Hippocampal formation (tissue), 2 donors: ENCODE measurements around the gene ZNF618.

Experiments used
- DNase-seq, 2 donors: peaks; one replicate each; lab custom pipeline; 2025; lab: John Stamatoyannopoulos, UW

The ZNF618 gene

DNA sequence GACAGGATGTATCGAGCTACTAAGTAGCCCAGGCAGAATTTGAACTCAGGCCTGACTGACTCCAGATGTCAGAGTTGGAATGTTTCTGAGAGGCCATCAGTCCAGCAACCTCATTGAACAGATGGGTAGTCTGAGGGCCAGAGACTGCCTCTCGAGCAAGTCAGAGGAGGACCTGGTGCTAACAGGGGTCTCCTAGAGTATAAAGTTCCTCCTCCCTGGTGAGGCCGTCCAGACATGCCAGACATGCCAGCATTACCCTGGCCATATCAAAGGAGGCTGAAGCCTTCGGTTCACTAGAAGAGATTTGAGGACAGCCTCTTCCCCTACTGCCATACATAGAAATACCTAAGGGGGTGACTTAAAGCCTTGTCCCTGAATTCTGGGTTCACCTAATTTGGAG lies 81.2 kb downstream of the ZNF618 start:
- no peak for DNase-seq

DNA sequence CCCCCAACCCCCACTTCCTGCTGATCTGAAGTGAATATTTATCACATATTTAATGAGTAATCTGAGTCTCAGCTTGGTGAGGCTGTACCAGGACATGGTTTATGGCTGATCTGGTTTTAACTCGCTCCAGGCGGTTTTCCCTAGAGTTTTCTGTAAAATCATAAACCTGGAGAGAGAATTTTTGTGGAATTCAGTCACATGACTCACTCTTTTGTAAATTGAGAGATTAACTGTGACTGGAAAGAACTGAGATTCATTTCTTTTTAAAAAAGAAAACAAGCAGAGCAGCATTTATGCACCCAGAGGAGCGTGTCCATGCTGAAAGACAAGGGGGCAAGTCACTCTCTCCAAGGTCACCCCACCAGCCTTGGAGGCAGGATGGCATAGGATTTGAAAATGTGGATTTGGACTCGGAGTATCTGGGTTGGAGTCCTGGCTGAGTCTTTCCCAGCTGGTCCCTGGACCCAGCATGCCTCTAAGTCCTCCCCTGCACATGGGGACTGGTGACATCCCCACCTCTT lies 81.8 kb downstream of the ZNF618 start:
- DNase-seq: no peak

DNA sequence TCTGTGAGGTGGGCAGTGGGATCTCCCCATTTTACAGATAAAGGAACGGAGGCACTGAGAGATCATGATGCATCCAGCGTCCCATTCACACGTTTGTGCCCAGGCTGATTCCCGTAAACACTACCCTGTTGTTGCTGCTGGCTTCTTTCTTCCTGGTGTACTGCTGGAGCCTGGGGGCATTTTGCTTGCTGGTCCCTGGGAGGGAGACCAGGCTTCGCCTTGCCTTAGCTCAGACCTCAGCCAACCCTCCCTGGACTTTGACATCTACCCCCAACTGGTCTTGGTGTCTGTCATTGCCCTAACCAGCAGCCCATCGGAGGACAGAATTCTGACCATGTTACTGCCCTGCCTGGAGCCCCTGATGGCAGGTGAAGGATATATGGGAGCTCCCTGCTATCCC lies 82.4 kb downstream of the ZNF618 start:
- no peak for DNase-seq

DNA sequence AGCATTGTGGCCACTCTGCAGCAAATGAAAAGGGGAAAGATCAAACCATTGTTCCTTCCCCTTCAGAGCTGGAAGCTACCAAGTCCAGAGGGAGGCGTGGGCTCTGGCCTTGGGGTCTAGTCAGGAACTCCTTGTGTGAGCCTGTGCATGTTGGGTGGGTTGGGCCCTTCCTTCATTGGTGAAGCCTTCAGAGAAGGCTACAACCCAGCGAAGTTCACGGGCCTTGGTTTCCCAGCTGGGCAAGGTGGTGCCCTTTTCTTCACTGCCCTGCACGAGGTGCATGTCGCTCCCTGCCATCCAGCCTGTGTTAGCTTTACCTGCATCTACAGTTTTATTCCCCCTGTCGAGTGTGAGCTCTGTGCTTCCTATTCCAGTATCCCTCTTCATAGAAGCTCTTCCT lies 84.7 kb downstream of the ZNF618 start:
- DNase-seq: no peak

DNA sequence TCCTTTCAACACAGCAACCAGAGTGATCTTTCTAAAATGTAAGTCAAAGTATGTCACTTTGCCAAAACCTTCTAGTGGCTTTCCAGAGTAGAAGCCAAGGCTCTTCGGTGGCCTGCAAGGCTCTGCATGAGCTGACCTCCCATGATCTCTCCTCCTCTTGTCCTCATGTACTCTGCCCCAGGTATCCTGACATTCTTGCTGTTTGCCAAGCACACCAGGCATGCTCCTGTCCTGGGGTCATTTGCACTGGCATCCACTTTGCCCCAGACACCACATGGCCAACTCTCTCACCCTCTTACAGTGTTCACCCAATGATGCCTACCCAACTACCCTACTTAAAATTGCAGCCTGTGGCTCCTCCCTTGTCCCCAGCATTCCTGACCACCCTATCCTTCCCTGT lies 86.3 kb downstream of the ZNF618 start:
- no peak for DNase-seq

DNA sequence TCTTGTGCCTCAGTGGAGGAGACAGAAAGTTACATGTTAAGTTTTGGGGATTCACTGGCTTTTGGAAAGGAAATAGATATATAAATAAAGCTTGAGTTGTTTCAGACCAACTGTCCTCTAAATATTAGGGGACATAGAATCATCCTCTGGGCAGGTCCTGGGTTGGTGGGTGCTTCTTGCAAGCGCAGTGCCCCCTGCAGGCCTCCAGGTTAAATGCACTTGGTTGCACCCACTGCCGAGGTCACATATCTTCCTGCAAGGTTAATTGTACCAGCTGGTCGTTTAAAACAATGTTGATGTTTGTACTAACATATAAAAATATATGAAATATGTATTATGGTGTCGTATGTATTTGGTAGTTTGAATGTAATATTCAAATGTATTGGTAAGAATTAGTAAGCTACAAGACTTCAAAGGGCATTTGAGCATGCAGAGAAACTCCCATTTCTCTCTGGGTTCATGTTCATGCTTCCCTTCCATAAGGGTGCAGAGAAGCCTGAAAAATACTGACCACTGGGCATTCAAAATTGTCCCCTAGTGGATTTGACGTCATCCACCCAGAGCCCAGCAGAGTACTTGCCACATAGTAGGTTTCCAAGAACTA lies 87.0 kb downstream of the ZNF618 start:
- no peak for DNase-seq

DNA sequence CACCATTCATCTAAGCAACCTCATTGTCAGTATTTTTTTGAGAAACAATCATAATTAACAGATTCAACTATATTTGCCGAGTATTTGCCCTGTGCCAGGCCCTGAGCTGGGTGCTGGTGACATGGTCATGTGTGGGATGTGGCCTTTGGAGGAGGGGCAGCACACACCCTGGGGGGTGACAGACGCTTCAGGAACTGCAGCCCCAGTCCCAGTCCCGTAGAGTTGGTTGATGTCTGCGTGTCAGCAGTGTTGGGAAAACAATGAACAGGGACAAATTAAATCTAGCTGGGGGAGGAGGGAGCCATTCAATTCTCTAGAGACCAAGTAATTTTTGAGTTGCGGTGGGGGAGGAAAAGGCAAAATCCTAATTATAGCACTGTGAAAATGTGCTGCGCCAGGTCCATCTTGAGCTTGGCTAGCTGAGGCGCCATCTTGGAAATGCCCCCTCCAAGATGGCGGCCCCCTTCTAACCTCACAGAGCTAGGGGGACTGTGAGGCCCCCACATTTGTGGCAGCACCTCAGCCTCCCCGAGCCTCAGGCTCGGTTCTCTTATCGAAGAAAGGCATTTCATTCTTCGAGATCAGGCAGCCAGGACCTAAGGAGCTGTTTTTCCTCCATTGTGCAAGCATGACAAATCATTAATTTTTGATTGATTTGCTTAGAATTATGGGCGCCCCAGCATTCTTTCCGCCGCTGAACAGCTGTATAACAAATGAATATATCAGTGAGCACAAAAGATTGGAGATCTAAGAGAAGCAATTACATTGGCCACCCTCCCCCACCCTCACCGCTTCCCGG lies 87.8 kb downstream of the ZNF618 start:
- no peak for DNase-seq

DNA sequence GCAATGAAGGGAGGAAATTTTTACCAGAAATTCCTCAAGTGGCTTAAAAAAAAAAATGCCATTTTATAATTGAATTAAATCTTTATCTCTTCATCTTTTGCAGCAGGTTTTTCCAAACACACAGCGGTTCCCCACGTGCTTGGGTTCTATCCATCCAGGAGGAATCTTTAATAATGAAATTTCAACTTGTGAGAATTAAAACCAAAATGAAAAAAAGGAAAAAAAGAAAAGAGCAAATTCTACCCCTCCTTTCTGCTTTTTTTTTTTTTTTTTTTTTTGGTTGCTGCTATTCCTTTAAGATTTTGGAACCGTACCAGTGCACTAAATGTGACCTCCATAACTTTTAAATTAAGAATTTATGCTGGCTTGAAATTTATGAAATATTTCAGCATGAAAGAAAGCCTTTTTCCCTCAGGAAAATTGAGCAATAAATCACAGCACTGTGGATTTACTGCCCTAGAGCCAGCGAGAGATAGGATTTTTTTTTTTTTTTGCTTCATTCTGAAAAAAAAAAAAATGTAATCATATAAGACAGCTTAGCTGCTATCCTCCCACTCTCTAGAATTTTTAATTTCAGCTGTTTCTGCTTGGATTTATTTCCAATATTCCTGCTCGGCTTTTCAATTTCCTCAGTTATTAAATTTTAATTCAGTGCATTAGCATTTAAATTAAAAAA lies 88.5 kb downstream of the ZNF618 start:
- DNase-seq: no peak

DNA sequence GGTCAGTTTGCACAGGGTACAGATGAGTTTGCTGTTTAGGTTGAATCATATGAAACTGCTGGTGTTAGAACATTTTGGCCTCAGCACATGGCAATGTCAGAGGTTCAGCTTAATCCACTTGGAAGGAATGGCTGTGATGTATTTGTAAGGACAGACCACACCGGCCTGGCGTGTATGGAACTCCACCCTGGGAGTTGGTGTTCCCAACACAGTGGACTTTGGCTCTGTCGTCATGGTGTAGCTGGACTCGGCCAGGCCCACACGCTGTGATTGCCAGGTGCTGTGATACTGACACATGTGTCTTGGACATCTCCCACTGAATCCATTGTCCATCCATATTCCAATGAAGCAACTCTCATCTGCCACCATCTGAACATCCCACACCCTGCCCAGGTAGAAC lies 90.3 kb downstream of the ZNF618 start:
- no peak for DNase-seq

DNA sequence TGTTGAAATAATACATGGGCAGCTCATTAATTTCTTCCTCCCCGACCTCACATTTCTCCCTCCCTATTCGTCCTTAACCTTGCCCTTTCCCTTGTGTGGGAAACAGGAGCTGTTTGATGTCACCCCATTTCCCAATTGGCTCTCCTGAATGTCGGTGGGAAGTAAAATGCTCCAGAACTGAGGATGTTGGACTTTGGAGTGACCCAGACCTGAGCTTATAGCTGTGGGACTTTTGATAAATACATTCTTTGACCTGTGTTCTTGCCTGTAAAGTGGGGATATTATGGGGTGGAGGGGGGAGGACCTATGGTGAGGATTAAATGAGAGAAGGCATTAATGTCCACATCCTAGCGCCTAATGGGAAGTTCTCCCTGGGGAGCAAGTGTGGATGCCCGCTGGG lies 91.3 kb downstream of the ZNF618 start:
- DNase-seq: no peak

DNA sequence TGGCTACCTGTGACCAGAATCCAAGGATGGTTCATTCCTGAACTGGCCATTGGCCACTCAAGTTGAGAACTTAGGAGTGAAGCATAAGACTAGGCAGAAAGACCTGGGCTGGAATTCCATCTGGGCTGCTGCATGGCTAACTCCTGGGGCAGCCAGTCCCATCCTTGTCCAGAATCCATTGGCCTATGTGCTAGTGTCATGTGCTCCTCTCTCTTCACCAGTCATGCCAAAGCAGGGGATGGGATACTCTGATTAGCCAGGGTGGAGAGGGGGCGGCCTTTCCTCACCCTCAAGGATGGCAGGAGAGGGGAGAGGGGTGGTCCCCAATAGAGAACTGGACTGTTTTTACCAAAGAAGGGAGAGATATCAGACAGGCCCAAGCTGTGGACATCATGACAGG lies 93.2 kb downstream of the ZNF618 start:
- no peak for DNase-seq

DNA sequence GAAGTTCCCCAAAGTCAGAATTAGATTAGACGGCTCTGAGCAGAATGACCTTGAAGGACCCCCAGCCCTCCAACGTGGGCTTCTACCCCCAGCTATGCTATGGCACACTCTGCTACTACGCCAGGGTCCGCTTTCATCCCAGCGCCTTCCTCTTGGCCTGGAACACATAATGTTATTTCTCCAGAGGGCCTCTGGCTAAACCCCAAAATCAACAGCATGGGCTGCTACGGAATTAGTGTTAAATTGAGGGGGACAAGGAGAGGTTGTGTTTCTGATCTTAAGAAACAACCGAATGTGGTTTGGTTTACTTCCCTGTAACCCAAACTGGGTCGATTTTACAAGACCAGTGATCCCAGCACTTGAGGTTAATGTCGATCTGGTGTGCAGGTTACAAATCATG lies 97.1 kb downstream of the ZNF618 start:
- no peak for DNase-seq

DNA sequence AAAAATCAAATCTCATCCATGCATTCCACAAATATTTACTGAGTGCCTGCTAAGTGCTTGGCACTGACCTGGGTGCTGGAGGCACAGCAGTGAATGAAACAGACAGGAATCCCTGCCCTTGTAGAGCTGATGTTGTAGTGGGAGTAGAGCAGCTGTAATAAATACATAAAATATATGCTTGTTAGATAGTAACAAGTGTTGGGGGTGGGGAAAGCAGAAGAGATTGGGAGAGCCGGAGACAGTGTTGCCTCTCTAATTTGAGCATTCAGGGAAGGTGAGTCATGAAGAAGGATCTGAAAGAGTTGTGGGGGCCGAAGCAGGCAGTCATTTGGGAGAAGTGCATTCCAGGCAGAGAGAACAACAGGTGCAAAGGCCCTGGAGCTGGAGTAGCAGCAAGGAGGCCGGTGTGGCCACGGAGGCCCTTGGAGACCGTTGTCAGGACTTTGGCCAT lies 97.9 kb downstream of the ZNF618 start:
- DNase-seq: no peak

DNA sequence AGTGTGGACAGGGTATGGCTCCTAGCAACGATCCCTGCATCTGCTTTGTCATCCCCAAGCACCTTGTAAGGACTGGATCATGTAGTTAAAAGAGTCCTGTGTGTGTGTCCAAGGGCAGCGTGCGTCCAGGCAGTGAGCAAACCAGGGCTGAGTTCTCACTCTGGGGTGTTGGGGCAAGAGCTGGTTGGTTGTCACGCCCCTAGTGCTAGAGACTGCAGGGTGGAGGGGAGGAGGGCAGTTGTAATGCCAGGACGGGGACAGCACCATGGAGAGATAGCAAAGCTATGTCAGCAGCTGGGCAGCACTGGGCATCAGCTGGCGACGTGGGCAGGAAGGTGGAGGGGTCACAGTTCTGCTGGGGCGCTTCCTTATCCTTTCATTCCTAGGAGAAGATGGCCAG lies 100.8 kb downstream of the ZNF618 start:
- DNase-seq: no peak

DNA sequence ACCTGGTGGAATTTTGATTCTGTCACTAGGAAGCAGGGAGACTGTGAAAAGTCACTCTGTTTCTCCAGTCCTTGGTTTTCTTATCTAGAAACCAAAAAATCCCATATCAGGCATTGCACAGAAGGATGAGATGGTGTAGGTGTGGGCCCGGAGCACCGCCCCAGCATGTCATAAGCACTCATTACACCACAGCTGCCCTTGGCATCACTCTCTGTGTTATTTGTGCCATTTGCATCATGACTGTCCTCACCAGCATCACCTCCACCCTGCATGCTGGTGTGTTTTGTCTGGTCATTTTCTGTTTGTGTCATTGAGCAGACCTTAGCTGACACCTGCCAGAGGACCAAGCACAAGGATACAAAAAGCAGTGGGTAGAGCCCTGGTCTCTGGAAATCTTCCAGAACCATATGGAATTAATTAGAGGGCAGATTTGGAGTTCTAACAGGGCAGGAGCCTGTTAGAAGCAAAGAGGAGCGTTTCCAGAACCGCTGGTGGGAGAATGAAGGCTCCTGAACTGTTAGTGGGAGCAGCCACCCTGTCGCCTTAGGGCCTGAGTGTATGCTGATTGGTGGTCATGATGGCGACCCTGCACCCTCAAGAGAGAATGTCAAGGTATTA lies 102.7 kb downstream of the ZNF618 start:
- DNase-seq: no peak

DNA sequence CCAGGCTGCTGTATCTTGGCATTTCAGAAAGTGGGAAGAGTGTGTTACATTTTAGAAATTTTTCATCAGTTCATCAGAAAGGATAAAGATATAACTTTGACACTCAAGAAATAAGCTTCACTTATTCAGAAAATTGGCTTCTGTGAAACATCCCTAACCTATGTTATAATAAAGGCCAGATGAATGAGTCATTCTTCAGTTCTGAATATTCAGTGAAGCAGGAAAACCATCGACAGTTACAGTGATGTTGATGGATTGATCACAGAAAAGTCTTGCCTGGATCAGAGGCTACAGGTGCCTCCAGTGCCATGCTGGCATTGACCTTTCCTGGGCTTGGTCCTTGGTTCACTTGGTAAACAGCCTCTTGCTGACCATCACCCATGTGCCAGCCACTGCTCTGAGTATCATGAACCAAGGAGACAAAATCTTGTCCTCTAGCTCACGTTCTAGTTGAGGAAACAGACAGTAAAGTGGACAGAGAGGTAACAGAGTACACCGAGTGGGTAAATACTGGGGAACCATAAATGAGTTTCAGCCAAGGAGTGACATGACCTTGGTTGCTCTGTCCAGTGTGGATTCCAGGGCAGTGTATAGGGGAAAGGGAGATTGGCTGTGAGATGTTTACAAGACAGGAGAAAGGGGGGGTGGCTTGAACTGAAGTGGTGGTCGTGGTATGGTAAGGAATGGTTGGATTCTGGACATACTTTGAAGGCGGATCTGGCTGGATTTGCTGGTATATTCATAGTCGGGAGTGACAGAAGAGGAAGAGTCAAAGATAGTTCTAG lies 103.4 kb downstream of the ZNF618 start:
- no peak for DNase-seq

DNA sequence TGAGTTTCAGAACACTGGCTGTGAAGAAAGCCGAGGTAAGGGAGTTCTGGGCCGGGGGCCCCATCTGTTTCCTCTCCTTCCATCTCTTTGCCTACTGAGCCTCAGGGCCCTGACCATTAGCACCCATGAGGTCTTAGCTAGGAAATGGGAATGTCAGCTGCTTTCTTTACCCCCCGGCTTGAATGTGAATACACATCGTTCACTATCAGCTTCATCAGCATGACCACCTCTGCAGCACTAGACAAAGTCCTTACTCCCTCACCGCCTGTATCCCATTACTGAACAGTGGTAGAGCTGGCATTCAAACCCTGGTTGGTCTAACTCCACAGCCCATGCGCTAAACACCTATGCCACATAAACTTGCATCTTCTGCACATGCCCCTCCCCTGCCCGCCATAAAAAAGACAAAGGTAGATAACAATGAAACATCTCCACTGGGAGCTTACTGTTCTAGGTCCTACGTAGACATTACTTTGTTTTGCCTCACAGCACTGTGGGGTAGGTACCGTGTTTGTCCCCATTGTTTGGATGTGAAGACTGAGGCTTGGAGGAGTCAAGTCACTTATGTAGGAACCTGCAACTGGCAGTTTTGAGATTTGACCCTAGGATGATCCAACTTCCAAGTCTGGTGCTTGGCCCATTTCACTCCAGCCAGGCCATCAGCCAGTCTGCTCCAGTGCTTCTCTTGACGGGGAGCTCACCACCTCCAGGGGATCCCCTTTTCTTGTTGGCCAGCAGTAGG lies 108.7 kb downstream of the ZNF618 start:
- DNase-seq: no peak

DNA sequence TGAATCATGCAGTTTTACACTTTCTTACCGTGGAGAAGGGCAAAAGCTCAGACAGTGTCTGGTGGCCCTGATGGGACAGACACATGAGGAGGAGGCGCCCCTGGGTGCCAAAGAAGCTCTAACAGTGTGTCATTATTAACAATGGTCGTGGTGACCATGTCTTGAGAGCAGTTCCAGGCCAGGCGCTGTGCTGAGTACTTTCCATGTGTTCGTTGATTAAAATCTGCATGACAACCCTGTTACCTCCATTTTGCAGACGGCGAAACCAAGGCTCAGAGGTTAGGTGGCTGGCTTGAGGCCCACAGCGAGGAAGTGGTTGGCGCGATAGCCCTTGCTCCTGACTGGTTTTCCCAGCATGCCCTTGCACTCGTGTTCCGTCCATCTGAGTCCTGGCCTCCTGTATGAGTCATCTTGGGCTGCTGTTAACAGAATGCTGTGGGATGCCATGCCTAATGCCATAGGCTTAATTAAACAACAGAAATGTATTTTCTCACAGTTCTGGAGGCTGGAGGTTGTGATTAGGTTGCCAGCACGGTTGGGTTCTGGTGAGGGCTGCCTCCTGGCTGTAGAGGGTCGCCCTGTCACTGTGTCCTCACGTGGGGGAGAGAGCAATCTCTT lies 110.0 kb downstream of the ZNF618 start:
- DNase-seq: no peak

DNA sequence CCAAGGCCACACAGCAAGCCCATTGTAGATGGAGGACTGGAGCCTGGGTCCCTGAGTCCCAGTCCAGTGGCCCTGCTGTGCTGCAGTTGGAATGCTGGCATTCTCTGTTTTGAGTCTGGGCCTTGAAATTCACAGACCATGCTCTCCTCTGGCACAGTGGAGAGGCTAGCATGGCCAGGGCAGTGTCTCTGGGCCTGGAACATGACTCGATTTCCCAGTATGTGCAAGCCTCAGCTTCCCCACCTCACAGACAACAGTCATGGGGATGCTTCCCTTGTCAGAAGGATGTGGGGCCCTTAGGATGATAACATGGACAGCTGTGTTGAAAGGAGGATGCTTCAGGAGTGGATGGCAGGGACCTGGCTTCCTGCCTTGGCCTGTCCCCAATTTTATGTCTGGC lies 110.8 kb downstream of the ZNF618 start:
- no peak for DNase-seq

DNA sequence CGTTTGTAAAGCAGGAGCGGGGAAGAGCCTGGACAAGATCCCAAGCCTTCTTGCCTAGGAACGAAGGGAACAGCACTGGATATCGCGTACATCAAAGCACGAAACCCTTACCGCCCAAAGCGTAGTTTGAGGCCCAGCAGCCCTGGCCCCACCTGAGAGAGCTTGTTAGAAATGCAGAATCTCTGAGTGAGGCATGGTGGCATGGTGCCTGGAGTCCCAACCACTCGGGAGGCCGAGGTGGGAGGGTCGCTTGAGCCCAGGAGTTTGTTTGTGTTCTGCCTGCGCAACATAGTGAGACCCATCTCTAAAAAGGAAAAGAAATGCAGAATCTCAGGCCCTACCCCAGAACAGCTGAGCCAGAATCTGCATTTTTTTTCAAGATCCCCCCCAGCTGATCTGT lies 111.4 kb downstream of the ZNF618 start:
- DNase-seq: no peak
